NB4 (cell line): ENCODE data around the gene SLC35E1.

Experiments
- MAX ChIP-seq: IDR thresholded peaks from 2 replicates; pipeline ENCODE4 v1.6.1; 2011; ENCODE audit warnings: low read depth, low read length
- POLR2A ChIP-seq: IDR thresholded peaks from 2 replicates; pipeline ENCODE4 v1.6.1; 2011; ENCODE audit warnings: mild to moderate bottlenecking; ENCODE audit not compliant: insufficient read length; ENCODE audit errors: extremely low read depth
- TF ChIP-seq, protein P1 (sequence below): IDR thresholded peaks from one replicate; pipeline ENCODE4 v1.5.1; 2012; ENCODE audit warnings: low read depth, low read length

DNA sequence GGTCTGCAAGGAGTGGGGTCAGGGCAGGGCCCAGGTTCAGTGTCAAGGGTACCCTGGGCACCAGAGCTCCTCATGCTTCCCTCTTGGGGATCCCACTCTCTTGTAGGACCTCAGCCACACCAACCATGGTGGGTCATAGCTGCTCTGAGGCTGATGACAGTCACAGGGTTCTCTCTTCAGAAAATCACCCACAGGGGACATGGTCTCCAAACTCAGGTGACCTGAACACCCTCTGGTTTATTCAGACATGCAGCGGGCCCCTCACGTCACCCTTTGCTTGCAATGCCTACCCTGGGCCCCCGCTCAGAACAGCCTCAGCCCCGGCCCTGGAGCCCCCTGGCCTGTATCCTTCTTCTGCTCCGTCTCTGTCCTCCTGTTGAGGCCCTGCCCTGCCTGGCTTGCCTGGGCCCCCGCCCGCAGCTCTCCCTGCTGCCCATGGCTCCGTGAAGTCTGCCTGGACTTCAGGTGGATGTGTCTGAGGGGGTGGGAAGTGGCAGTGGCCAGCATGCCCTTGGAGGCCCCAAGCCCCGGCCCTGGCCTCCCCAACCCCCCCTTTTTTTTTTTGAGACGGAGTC is 50.4 kb downstream of the SLC35E1 start:
- TF ChIP-seq POLR2A: no peak
- TF ChIP-seq, protein P1, sequence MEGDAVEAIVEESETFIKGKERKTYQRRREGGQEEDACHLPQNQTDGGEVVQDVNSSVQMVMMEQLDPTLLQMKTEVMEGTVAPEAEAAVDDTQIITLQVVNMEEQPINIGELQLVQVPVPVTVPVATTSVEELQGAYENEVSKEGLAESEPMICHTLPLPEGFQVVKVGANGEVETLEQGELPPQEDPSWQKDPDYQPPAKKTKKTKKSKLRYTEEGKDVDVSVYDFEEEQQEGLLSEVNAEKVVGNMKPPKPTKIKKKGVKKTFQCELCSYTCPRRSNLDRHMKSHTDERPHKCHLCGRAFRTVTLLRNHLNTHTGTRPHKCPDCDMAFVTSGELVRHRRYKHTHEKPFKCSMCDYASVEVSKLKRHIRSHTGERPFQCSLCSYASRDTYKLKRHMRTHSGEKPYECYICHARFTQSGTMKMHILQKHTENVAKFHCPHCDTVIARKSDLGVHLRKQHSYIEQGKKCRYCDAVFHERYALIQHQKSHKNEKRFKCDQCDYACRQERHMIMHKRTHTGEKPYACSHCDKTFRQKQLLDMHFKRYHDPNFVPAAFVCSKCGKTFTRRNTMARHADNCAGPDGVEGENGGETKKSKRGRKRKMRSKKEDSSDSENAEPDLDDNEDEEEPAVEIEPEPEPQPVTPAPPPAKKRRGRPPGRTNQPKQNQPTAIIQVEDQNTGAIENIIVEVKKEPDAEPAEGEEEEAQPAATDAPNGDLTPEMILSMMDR: no peak
- TF ChIP-seq MAX: no peak
